SK-N-SH treated with all-trans-retinoic acid at 6 μM for 48 hours (cell line): ENCODE measurements around the gene SLC37A2.

Experiments used
- ATAC-seq: fragments of 200-7000 bp; cut with Tn5 transposase; 3 replicates; pipeline ENCODE4 v1.9.1; 2020; ENCODE audit warnings: mild to moderate bottlenecking, moderate library complexity
- ARNTL ChIP-seq: fragments of 450-650 bp; formaldehyde crosslinking; IDR thresholded peaks from 2 replicates; pipeline ENCODE4 v1.5.0; 2020; ENCODE audit warnings: low read depth, mild to moderate bottlenecking, moderate library complexity, borderline replicate concordance
- BACH2 ChIP-seq: fragments of 250-450 bp; sonication (Bioruptor Pico); IDR thresholded peaks from 2 replicates; pipeline ENCODE4 v1.9.0; 2021; ENCODE audit warnings: mild to moderate bottlenecking, borderline replicate concordance
- CSDC2 ChIP-seq: fragments of 250-450 bp; sonication (Bioruptor Pico); IDR thresholded peaks from 2 replicates; pipeline ENCODE4 v1.5.0; 2020; ENCODE audit warnings: mild to moderate bottlenecking, moderate library complexity
- ESRRG ChIP-seq: fragments of 250-450 bp; sonication (Bioruptor Pico); IDR thresholded peaks from 2 replicates; pipeline ENCODE4 v1.6.1; 2021; ENCODE audit warnings: mild to moderate bottlenecking
- GLIS3 ChIP-seq: fragments of 250-450 bp; sonication (Bioruptor Pico); IDR thresholded peaks from 2 replicates; pipeline ENCODE4 v1.5.0; 2020; ENCODE audit warnings: mild to moderate bottlenecking, moderate library complexity
- ISL1 ChIP-seq: fragments of 250-450 bp; sonication (Bioruptor Pico); IDR thresholded peaks from 2 replicates; pipeline ENCODE4 v2.1.2; 2022; ENCODE audit warnings: mild to moderate bottlenecking, moderate library complexity
- PPARA ChIP-seq: fragments of 250-450 bp; sonication (Bioruptor Pico); IDR thresholded peaks from 2 replicates; pipeline ENCODE4 v1.5.0; 2020; ENCODE audit warnings: mild to moderate bottlenecking, borderline replicate concordance
- RARB ChIP-seq: fragments of 250-450 bp; sonication (Bioruptor Pico); IDR thresholded peaks from 2 replicates; pipeline ENCODE4 v1.8.0; 2021; ENCODE audit warnings: mild to moderate bottlenecking, moderate library complexity
- SNAI2 ChIP-seq: fragments of 250-450 bp; sonication (Bioruptor Pico); IDR thresholded peaks from 2 replicates; pipeline ENCODE4 v1.5.0; 2020; ENCODE audit warnings: mild to moderate bottlenecking, moderate library complexity
- TCF4 ChIP-seq: fragments of 250-450 bp; sonication (Bioruptor Pico); IDR thresholded peaks from 2 replicates; pipeline ENCODE4 v1.8.0; 2021; ENCODE audit warnings: mild to moderate bottlenecking, moderate library complexity, borderline replicate concordance
- TOX ChIP-seq: fragments of 250-450 bp; sonication (Bioruptor Pico); IDR thresholded peaks from 2 replicates; pipeline ENCODE4 v1.8.0; 2021; ENCODE audit warnings: mild to moderate bottlenecking, moderate library complexity, borderline replicate concordance
- ZC3H10 ChIP-seq: fragments of 250-450 bp; sonication (Bioruptor Pico); IDR thresholded peaks from 2 replicates; pipeline ENCODE4 v1.5.1; 2021; ENCODE audit warnings: mild to moderate bottlenecking, moderate library complexity
- ZFP3 ChIP-seq: fragments of 250-450 bp; sonication (Bioruptor Pico); IDR thresholded peaks from 2 replicates; pipeline ENCODE4 v1.5.0; 2020; ENCODE audit warnings: mild to moderate bottlenecking, moderate library complexity
- ZFP30 ChIP-seq: fragments of 450-650 bp; formaldehyde crosslinking; IDR thresholded peaks from 2 replicates; pipeline ENCODE4 v1.5.0; 2022; ENCODE audit warnings: mild to moderate bottlenecking, moderate library complexity
- ZNF565 ChIP-seq: fragments of 450-650 bp; formaldehyde crosslinking; conservative IDR thresholded peaks from 2 replicates; pipeline ENCODE4 v1.5.0; 2020; ENCODE audit warnings: low read depth, mild to moderate bottlenecking, moderate library complexity
- ZNF70 ChIP-seq: fragments of 450-650 bp; formaldehyde crosslinking; IDR thresholded peaks from 2 replicates; pipeline ENCODE4 v1.5.0; 2020; ENCODE audit warnings: mild to moderate bottlenecking, moderate library complexity
- ZNF8 ChIP-seq: fragments of 450-650 bp; formaldehyde crosslinking; IDR thresholded peaks from 2 replicates; pipeline ENCODE4 v1.5.0; 2020; ENCODE audit warnings: mild to moderate bottlenecking, moderate library complexity
- TF ChIP-seq, protein P1 (sequence below): fragments of 250-450 bp; sonication (Bioruptor Pico); IDR thresholded peaks from 2 replicates; pipeline ENCODE4 v1.8.0; 2021; ENCODE audit warnings: low read depth, mild to moderate bottlenecking, moderate library complexity, borderline replicate concordance
- TF ChIP-seq, protein P2 (sequence below): fragments of 250-450 bp; sonication (Bioruptor Pico); IDR thresholded peaks from 2 replicates; pipeline ENCODE4 v1.5.1; 2021; ENCODE audit warnings: mild to moderate bottlenecking, moderate library complexity
- TF ChIP-seq, protein P3 (sequence below): fragments of 250-450 bp; sonication (Bioruptor Pico); IDR thresholded peaks from 2 replicates; pipeline ENCODE4 v1.5.0; 2020; ENCODE audit warnings: mild to moderate bottlenecking, moderate library complexity
- TF ChIP-seq, protein P4 (sequence below): fragments of 250-450 bp; sonication (Bioruptor Pico); IDR thresholded peaks from 2 replicates; pipeline ENCODE4 v1.5.1; 2020; ENCODE audit warnings: low read depth, mild to moderate bottlenecking, moderate library complexity
- TF ChIP-seq, protein P5 (sequence below): fragments of 250-450 bp; sonication (Bioruptor Pico); IDR thresholded peaks from 2 replicates; pipeline ENCODE4 v1.8.0; 2020; ENCODE audit warnings: mild to moderate bottlenecking, moderate library complexity, borderline replicate concordance

The SLC37A2 gene

DNA sequence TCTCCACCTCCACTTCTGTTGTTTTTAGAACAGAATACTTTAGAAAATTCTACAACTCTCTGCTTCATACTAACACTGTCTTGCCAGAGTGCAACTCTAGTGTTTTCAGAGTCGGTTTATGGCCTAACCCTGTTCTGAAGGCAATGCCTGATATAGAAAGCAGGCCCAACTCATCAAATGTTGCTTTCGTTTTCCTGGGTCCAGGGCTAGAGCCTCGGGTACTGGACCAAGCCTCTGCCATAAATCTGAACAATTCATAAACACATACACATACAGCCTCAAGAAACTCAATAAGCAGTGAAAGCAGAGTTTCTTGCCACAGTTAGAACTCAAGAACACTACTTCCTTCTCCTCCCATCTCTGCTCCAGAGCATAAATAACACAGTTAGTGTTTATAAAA is 38.5 kb downstream of the SLC37A2 start:
- no peak for TF ChIP-seq ZFP30
- no peak for TF ChIP-seq ZNF8
- TF ChIP-seq, protein P1, sequence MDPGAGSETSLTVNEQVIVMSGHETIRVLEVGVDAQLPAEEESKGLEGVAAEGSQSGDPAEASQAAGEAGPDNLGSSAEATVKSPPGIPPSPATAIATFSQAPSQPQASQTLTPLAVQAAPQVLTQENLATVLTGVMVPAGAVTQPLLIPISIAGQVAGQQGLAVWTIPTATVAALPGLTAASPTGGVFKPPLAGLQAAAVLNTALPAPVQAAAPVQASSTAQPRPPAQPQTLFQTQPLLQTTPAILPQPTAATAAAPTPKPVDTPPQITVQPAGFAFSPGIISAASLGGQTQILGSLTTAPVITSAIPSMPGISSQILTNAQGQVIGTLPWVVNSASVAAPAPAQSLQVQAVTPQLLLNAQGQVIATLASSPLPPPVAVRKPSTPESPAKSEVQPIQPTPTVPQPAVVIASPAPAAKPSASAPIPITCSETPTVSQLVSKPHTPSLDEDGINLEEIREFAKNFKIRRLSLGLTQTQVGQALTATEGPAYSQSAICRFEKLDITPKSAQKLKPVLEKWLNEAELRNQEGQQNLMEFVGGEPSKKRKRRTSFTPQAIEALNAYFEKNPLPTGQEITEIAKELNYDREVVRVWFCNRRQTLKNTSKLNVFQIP (CRISPR knock-in tag), result no peak
- no peak for TF ChIP-seq PPARA (CRISPR knock-in tag)
- no peak for TF ChIP-seq TOX (CRISPR knock-in tag)
- no peak for TF ChIP-seq GLIS3 (CRISPR knock-in tag)
- ATAC-seq, result no peak

DNA sequence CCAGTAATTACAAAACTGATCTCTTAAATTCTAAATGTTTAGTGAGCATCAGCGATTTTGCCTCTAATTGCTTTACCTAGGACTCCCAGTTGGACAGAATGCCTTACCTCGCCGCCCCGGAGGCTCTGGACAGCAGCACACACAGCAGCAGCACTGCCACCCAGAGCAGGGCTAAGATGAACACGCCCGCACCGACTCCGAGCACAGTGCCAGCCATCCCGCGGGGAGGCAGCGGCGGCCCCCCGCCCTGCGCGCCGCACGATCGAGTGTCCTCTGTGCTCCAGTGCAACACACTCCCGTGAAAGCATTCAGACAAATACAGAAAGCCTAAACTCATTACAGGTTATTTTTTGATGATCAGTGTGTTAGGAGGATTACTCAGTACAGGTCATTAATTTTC is 38.9 kb downstream of the SLC37A2 start:
- no peak for ATAC-seq
- no peak for TF ChIP-seq CSDC2 (CRISPR knock-in tag)
- TF ChIP-seq, protein P1 (CRISPR knock-in tag), result no peak
- no peak for TF ChIP-seq ZNF70 (CRISPR knock-in tag)
- TF ChIP-seq, protein P2, sequence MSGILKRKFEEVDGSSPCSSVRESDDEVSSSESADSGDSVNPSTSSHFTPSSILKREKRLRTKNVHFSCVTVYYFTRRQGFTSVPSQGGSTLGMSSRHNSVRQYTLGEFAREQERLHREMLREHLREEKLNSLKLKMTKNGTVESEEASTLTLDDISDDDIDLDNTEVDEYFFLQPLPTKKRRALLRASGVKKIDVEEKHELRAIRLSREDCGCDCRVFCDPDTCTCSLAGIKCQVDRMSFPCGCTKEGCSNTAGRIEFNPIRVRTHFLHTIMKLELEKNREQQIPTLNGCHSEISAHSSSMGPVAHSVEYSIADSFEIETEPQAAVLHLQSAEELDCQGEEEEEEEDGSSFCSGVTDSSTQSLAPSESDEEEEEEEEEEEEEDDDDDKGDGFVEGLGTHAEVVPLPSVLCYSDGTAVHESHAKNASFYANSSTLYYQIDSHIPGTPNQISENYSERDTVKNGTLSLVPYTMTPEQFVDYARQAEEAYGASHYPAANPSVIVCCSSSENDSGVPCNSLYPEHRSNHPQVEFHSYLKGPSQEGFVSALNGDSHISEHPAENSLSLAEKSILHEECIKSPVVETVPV (CRISPR knock-in tag), result no peak
- TF ChIP-seq TCF4 (CRISPR knock-in tag), result no peak
- no peak for TF ChIP-seq ARNTL
- TF ChIP-seq ZFP30, result no peak
- no peak for TF ChIP-seq ZNF565 (CRISPR knock-in tag)
- no peak for TF ChIP-seq ISL1 (CRISPR knock-in tag)
- no peak for TF ChIP-seq ZFP3 (CRISPR knock-in tag)
- TF ChIP-seq, protein P3, sequence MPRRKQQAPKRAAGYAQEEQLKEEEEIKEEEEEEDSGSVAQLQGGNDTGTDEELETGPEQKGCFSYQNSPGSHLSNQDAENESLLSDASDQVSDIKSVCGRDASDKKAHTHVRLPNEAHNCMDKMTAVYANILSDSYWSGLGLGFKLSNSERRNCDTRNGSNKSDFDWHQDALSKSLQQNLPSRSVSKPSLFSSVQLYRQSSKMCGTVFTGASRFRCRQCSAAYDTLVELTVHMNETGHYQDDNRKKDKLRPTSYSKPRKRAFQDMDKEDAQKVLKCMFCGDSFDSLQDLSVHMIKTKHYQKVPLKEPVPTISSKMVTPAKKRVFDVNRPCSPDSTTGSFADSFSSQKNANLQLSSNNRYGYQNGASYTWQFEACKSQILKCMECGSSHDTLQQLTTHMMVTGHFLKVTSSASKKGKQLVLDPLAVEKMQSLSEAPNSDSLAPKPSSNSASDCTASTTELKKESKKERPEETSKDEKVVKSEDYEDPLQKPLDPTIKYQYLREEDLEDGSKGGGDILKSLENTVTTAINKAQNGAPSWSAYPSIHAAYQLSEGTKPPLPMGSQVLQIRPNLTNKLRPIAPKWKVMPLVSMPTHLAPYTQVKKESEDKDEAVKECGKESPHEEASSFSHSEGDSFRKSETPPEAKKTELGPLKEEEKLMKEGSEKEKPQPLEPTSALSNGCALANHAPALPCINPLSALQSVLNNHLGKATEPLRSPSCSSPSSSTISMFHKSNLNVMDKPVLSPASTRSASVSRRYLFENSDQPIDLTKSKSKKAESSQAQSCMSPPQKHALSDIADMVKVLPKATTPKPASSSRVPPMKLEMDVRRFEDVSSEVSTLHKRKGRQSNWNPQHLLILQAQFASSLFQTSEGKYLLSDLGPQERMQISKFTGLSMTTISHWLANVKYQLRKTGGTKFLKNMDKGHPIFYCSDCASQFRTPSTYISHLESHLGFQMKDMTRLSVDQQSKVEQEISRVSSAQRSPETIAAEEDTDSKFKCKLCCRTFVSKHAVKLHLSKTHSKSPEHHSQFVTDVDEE (CRISPR knock-in tag), result no peak
- TF ChIP-seq, protein P4, sequence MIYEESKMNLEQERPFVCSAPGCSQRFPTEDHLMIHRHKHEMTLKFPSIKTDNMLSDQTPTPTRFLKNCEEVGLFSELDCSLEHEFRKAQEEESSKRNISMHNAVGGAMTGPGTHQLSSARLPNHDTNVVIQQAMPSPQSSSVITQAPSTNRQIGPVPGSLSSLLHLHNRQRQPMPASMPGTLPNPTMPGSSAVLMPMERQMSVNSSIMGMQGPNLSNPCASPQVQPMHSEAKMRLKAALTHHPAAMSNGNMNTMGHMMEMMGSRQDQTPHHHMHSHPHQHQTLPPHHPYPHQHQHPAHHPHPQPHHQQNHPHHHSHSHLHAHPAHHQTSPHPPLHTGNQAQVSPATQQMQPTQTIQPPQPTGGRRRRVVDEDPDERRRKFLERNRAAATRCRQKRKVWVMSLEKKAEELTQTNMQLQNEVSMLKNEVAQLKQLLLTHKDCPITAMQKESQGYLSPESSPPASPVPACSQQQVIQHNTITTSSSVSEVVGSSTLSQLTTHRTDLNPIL (CRISPR knock-in tag), result no peak
- no peak for TF ChIP-seq RARB (CRISPR knock-in tag)
- TF ChIP-seq PPARA (CRISPR knock-in tag), result no peak
- TF ChIP-seq ESRRG (CRISPR knock-in tag), result no peak
- no peak for TF ChIP-seq ZC3H10 (CRISPR knock-in tag)
- TF ChIP-seq BACH2 (CRISPR knock-in tag), result no peak
- no peak for TF ChIP-seq TOX (CRISPR knock-in tag)
- no peak for TF ChIP-seq SNAI2 (CRISPR knock-in tag)
- TF ChIP-seq, protein P5, sequence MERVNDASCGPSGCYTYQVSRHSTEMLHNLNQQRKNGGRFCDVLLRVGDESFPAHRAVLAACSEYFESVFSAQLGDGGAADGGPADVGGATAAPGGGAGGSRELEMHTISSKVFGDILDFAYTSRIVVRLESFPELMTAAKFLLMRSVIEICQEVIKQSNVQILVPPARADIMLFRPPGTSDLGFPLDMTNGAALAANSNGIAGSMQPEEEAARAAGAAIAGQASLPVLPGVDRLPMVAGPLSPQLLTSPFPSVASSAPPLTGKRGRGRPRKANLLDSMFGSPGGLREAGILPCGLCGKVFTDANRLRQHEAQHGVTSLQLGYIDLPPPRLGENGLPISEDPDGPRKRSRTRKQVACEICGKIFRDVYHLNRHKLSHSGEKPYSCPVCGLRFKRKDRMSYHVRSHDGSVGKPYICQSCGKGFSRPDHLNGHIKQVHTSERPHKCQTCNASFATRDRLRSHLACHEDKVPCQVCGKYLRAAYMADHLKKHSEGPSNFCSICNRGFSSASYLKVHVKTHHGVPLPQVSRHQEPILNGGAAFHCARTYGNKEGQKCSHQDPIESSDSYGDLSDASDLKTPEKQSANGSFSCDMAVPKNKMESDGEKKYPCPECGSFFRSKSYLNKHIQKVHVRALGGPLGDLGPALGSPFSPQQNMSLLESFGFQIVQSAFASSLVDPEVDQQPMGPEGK (CRISPR knock-in tag), result no peak
